NCI-H2081 (cell line): ENCODE results near the gene UBE2G2.

ENCODE experiments used
- DNase-seq, 2 experiments: peaks; one replicate each; lab custom pipeline; 2025; lab: John Stamatoyannopoulos, UW

UBE2G2 gene

DNA sequence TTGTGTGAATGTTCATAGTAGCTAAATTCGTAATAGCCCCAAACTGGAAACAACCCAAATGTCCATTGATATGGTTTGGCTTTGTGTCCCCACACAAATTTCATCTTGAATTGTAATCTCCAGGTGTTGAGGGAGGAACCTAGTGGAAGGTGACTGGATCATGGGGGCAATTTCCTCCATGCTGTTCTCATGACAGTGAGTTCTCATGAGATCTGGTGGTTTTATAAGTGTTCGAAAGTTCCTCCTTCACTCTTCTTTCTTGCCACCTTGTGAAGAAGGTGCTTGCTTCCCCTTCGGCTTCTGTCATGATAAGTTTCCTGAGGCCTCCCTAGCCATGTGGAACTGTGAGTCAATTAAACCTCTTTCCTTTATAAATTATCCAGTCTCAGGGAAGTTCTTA, 11.3 kb downstream of the UBE2G2 start:
- no peak for DNase-seq

DNA sequence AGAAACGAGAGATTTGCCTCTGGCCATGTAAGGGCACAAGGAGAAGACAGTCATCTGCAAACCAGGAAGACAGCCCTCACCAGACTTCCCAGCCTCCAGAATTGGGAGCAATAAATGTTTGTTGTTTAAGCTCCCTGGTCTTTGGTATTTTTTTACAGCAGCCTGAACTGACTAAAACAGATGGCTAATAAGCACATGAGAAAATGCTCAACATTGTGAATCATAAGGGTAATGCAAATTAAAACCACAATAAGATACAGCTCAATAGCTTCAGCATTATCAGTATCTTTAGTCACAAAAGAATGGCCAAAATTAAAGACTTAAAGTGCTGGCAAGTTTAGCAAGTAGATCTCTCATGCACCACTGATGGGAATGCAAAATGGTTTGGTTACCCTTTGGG, 11.7 kb downstream of the UBE2G2 start:
- no peak for DNase-seq

DNA sequence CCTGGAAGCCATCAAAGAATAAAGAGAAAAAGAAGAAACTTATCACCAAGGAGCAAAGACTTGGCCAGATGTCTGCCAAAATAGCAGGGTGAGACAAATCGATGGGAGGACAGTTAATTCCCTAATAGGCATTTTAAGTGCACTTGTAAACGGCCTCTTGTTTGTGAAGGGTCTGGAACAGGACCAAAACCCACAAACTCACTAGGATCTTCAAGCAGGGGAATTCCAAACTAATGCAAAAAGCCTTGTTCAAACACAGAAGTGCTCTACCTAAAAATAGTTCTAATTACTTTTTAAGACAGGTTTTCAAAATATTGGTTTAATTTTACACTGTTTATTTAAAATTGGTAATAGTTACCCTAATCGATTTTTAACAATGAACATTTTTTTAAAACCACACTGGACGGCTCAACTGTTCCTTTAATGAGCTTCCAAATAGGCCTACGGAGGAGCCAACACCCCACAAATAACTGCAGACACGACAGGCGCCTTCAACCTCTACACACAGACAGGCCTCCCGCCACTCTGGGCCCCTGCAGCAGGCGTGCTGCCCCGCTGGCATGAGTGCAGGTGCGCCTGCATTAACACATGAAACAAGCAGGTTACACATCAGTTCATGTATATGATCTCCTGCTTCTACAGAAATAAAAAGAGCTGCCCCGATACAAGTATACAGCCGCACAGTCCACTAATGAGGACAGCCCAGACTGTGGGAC, 15.8 kb downstream of the UBE2G2 start:
- peak in 1 of 2 experiments; percentile 4 for DNase-seq

DNA sequence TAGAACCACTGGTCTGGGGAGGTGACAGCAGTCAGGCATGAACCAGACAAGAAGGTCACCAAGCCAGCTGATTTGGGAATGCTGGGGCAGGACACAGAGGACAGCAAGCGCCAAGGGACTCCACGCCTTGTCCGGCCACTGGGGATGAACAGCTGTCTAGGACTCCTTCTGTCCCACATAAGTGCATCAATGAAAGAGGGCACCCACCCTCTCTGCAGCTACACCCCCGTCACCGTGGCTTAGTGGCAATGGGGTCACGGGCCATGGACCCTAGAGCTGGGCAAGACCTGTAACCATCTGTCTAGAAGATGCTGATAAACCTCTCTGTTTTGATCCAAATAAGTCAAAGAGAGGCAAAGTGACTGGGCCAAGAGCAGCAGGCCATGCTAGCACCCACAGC, 16.8 kb downstream of the UBE2G2 start:
- DNase-seq: no peak

DNA sequence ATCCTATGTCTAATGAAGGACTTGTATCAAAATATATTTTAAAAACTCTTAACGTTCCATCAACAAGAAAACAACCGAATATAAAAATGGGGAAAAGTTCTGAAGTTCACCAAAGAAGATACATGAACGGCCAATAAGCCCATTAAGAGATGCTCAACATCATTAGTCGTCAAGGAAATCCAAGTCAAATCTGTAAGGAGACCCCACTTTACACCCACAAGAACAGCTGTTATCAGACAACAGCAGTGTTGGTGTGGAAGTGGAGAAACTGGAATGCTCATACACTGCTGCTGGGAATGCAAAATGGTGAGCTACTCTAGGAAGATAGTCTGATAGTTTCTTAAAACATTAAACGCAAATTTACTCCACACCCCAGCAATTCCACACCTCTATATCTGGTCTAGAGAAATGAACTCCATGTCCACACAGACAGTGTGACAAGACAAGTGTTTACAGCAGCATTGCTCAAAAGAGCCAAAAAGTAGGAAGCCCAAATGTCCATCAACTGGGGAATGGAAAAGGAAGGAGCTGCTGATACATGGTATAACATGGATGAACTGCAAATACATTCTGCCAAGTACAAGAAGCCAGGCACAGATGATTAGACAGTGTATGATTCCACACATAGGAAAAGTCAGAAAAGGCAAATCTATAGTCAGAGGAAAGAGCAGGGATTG, 18.5 kb downstream of the UBE2G2 start:
- no peak for DNase-seq

DNA sequence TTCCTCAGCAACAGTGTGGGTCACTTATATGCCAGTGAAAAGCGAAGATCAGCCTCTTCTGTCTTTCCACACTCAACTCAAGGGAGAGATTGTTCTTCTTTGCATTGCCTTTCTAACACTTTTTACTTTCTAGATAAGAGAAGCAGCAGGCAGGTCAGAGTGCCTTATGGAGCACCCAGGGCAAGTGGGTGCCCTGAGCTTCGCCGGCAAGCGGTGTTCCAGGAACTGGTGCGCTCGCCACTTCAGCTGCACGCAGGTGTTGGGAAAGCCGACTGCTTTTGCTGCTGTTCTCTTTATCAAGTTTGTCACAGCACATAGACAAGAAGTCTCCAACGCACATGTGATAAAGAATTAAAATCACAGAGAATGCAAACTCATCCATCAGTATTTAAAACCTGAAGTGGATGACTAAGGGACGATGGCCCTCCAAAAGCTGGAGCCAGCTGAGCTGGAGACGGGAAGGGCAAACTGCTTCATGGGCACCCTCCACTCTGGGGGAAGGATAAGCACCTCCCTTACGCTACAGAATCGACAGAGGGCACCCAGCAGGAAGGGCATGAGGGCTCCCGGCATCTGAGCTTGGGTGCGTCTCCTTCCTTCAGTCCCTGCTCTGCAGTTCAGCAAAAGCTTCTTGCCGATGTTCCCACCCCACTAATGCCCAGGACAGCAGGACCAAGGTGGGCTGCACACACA, 20.7 kb downstream of the UBE2G2 start:
- DNase-seq: no peak

DNA sequence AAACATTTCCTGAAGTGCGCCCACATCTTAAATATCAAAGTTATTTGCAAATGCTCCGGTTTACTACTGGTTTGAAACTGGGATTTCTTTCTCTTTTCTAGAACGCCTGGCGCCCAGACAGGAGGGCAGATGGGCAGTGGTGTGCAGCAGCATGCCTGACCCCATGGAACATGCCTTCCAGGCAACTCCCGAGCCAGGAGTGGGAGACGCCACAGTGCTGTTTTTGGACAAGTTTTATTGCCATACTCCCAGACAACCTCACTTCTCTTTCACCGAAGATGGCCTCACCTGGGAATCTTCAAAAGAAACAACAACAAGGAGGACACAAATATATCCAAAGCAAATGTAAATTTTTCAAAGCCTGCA, 21.5 kb downstream of the UBE2G2 start:
- DNase-seq: no peak

DNA sequence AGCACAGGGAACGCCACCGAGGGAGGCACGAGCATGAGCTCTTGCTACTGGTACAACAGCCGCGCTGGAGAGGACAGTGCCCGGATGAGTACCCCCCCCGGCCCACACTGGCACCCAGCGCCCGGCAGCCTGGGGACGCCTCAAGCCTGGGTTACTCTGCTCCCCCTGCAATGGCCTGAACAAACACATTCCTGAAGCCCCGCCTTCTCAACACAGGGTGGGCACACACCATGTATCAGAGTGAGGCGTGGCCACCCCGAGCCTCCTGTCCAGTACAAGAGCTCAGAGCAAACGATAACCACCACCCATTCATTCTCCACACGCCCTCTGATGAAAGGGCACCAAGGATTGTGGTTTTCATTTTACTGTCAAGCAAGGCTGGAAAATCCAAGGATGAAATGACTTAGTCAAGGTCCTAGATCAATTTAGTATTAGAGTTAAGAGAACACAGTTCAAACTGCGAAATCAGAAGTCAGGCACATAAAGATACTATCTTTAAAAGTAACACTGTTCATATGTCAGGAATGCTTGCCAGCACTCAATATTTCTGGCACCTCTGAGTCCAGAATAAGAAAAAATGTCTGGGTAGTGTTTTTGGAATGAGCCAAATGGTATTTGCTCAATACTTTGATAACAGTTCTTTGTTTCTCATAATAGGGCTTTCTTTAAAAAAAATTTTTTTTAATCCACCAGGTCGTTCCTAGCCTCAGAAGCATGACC, 22.0 kb downstream of the UBE2G2 start:
- DNase-seq: no peak

DNA sequence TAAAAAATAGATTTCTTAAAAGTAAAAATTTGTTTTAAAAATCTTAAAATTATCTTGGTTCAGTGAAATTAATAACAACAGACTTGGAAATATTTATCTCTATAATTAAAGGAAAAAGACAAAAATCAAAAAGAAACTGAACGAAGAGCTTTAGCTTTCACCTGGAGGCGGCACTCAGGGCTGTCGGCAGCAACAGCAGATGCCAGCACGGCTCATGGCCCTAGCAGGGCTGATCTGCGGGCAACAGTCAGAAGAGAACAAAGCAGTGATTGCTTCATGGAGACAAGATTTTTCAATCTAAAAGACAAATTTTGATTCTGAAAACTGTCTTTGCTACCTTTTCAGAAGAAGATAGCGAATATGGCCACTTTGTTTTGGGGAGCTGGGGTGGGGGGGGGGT, 22.6 kb downstream of the UBE2G2 start:
- no peak for DNase-seq

DNA sequence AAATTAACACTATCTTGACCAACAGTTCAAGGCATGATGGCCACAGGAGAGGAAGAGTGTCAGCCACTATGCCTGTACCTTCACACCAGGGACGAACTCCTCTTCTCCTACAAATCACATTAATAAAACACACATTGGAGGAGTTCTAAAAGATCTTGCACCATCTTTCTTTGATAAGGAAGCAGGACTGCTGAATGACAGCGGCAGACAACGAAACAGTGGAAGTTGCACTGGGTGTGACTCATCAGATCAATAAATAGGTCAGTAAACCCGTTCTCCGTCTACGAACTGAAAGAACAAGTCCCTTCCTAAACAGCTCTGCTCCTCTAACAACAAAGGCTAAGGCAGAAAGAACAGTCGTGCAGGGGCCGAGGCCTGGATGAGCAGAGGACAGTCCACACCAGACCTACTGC, 23.1 kb downstream of the UBE2G2 start:
- no peak for DNase-seq

DNA sequence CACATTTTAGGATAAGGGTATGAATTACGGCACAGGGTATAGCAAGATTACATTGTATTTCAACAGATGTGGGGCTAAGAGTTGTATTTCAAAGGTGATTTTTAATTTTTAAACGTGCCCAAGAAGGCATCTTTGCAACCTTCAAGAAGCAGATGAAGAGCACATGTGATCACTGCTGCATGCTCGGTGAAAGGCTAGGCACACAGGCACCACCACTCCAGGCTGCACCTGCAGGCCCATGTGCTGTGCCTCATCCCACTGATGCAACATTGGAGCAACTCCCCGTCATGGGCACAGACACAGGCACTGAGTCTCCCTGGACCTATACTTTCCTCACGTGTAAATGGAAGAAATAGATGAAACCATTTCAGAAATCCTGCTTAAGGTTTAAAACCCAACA, 23.5 kb downstream of the UBE2G2 start:
- no peak for DNase-seq

DNA sequence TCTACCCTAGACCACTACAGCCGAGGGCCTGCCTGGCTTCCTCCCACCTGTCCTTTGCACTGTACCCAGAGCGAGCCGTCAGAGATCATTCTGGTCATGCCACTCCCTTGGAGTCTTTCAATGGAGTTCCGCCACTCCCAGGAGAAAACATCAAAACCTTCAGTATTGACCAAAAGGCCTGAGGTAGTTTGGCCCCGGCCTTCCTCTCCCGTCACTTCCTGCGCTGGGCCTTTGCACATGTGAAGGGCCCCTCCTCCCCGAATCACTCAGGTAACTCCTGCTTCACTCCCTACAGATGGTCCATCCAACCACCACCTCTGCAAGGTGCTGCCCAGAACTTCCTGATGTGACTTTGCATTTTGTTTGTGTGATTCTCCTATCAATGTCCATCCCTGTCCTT, 26.6 kb downstream of the UBE2G2 start:
- DNase-seq: no peak

DNA sequence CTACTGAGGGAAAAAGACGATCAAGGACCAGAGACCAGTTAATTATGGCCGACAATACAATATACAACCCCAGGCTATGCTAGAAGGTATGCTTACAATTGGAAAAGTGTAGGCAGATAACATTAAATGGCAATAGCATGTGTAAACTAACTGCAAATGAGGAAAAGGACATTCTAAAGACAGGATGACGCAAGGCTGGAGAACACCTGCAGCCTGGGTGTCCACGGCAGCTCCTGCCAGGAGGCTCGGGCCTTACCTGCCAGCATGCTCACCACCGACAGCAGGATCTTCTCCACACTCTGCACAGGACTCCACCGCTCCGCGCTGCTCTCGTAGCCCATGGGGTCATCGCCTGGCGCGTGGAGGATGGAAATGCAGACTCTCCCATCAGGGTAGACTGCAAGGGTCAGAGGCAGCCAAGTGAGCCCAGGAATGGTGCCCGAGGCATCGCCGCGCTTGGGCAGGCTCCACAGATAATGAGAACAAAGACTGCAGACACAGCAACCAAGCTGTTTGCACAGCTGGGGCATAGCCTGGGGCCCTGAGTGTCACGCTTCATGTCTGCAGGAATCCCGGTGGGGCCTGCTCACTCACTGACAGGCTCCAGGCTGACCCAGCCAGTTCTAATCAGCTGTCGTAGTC, 28.2 kb downstream of the UBE2G2 start:
- peak; percentile 68 to 90 for DNase-seq

DNA sequence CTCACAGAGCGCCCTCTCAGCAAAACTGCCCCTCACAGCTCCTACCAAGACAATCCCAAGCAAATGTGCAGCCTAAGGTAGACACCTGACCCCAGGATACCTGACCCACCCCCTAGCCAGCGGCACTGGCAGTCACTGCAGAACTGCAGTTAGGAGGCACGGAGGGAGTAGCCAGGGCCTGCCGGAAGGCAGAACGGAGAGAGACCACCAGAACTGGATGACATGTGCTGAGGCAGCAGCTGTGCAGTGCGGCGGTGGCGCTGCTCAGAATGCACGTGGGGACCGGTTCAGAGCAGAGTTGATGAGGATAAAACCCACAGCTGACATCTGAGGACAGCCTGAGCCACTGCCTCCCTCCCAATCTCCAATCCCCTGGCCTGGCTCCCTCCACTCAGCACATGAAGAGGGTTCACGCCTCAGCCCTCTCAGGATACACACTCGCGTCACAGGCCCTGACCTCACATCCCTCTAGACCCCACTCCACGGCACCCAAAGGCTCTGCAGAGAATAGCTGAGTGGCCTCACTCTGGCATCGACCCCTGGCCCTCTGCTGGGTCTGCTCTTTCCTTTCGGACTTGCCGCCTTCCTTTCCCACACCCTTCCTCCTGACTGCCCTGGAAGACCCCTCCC, 29.6 kb downstream of the UBE2G2 start:
- no peak for DNase-seq

DNA sequence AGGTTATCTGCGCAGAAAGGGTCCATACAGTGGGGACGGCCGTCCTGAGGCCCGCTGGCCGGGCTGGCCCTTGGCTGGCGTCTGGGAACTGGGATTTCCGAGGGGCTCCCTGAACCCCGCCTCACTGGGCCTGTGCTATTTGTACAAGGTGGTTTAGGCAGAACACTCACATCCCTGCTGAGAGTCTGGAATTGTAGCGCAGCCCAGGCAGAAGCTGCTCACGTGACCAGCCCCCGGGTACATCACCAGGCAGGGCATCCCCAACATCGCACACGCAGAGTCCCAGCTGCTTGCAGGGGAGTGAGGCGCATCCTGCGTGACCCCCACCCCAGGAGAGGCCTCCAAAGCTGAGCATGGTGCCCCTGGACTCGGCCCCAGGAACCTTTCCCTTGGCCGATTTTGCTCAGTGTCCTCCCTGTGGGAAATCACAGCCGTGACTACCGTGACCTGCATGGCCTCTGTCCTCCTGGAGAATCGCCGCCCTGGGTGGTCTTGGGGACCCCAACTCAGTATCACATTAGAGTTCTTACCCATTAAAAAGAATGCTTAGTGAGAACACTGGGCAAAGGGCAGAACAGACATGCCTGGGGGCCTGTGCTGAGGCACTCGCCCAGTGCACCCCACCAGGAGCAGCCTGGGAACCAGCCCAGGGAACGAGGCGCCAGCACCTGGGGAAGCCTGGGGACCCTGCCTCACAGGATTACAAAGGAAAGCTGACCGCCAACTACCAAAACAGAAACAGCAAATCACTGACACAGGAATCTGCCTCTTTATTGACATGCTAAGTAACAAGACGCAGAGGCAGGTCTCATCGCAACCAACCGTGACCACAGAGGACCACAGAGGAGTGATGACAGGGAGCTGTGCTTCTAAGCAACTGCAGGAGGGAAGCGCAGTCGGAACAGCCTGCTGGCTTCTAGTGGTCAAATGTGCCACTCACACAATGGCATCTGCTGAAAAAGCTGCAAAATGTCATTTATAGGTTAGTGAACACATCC, 33.5 kb downstream of the UBE2G2 start:
- peak in 1 of 2 experiments; percentile 49 for DNase-seq

DNA sequence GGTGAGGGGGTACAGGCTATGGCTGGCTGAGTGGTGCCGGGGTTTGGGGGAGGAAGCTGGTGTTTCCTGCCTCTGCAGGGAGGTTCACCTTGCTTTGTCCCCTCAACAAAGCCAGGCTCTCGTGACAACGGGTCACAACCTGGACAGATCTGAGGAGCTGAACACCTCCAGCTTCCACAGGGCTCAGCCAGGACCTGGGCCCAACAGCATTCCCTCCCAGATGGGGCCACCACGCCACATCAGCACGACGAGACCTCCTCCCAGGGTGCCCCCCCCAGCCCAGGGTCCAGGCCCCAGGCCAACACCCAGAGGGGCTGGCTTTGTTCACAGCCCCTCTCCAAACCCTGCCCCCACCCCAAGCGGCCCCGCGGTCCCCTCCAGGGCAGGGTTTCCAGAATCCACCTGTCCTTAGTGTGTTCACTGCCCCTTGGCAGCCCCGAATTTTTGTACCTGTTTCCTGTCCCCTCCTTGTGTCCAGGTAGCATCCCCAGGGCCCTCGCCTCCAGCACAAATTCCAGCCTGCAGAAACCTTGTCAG, 34.7 kb downstream of the UBE2G2 start:
- DNase-seq: no peak

DNA sequence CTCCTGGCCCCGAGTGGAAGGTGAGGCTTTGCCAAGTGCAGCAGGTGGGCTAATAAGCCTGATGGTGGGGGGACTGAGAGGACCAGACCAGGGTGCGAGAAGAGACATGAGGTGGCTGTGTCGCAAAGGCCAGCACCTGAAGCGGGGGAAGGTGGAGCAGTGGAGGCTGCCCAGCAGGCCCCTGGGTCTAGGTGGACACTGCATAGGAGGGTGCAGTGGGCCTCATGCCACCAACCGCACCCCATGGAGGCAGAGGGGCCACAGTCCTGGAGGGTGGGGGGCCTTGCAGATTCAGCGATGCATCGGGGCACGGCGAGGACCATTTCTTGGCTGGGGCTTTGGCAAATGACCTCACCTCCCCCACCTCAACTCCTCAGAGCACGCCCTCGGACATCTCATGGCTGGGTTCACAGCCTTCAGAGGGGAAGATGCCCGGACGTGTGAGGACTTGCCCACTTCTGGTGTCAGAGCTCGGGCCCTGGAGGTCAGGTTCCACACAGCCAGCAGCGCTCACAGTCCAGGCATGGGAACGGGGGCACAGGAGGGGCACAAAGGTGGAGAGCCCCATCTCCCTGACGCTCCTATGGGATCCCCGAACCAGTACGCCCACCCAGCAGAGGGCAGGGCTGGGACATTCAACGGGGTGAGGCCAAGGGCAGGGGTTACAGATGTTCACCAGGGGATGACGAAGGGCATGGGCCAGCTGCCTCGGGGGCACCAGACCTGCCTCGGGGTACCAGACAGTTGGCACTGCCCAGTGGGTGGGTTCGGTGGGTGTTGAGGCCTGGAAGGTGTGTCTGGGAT, 35.4 kb downstream of the UBE2G2 start:
- no peak for DNase-seq

DNA sequence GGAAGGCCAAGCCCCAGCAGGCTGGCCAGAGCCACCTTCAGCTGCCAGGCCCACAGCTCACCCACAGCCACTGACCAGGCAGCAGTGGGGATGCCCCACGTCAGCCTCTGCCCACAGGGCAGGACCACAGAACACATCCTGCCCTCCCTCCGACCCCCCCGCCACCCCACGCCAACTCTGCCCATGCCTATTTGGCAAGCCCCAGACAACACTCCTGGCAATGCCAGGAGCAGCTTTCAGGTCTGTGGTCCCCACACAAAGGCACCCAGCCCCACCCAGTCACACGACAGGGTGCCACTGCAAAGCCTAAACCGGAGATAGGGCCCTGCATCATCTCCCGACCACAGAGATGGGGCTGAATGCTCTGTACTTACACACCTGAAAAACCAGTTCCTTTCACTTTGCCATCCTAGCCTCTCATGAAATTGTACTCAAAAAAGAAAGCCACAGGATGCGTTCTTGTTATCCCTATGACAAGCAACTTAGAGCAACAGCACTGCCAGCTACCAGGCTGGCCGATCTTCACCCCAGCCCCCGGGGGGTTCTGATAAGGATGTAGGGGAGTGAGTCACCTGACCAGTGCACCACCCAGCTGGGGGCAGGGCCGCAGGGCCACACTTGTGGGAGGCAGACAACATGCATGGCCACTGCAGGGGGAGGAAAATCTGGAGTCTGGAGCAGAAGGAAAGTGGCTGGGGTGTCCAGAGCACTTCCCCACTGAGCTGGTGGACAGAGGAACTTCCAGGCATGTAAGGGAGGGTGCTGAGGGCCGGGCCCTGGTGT, 36.2 kb downstream of the UBE2G2 start:
- DNase-seq: no peak
